GM21619 (cell line): ENCODE results near the gene LRRC56.

Source experiments
- ATAC-seq: cut with Tn5 transposase; IDR thresholded peaks from one replicate; pipeline ENCODE4 v1.9.1; 2021; ENCODE audit not compliant: unreplicated experiment

Gene LRRC56

DNA sequence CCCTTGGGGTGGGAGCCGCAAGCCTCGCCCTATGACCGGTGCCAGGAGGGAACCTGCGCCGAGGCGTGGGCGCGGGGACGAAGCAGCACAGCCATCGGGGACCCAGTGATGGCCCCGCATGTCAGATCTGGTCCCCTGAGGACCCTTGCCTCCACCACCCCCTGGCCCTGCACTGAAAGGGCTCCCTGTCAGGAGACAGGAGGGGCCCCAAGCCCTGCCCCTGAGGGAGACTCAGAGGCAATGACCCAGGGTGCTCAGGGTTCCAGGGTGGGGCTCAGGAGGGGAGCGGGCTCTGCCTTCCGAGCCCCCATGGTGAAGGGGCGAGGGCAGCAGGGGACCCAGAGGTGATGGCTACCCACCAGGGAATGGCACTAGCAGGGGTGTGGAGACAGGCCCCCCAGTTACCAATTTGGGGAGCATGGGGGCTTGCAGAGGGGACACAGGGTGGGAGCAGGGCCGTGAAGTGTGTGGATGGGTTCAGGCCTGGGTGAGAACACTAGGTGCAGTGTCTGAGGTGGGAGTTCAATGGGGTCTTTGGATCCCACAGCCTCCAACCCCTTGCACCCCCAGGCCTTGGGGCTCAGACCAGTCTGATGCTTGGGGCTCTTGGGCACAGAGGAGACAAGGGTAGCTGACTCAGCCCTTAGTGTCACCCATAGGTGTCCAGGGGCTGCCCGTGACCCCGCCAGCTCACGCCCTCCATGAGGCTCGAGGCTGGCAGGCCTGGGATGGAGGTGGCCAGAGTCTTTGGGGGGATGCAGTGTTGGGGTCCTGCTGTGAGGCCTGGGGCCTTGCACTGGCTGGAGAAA is 499 bp downstream of the LRRC56 start:
- ATAC-seq: no peak

DNA sequence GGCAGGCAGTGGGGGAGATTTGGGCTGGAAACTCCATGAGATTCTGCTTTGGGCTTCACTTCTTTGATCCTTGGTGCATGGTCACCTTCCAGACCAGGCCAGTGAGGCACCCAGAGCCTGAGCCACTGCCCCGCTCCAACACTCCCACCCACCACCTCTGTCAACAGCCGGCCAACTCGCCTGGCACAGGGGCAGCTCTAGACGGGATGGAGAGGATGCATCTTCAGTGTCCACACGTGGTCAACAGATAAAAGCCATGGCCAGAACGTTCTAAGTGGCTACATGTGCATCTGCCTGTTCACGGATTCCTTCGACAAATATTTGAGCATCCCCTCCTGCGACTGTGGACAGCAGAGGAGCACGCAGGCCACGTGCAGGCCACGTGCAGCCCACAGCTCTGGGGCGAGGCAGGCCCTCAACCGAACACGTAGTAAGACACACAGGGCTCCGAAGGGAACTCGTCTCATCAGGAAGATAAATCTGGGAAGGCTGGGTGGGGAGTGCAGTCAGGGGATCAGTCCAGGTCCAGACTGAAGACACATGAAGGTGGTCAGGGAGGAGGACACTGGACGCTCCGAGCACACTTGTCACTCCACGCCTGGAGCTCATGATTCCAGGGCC is 1.2 kb downstream of the LRRC56 start:
- ATAC-seq: no peak

DNA sequence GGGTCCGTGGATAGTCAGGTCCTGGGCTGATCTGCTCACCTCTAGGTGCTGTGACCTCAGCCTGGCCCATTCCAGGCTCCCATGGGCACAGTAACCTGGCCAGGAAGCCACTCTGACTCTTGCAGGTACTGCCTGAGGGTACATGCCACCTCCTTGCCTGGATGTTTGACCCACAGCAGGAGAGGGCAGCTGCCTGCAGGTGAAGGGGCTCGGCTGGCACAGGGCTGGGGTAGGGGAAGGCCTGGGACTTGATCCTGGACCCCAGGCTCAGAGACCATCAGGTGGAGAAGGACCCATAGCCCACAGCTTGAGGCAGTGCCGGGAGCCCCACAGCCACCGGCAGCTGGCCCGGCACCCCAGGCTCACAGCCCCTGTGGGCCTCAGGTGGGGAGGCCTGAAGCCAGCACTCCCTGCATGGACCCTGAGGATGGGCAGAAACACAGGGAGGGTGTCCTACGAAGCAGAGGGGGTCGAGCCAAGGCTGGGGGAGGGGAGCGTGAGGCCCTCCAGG is 2.7 kb downstream of the LRRC56 start:
- no peak for ATAC-seq

DNA sequence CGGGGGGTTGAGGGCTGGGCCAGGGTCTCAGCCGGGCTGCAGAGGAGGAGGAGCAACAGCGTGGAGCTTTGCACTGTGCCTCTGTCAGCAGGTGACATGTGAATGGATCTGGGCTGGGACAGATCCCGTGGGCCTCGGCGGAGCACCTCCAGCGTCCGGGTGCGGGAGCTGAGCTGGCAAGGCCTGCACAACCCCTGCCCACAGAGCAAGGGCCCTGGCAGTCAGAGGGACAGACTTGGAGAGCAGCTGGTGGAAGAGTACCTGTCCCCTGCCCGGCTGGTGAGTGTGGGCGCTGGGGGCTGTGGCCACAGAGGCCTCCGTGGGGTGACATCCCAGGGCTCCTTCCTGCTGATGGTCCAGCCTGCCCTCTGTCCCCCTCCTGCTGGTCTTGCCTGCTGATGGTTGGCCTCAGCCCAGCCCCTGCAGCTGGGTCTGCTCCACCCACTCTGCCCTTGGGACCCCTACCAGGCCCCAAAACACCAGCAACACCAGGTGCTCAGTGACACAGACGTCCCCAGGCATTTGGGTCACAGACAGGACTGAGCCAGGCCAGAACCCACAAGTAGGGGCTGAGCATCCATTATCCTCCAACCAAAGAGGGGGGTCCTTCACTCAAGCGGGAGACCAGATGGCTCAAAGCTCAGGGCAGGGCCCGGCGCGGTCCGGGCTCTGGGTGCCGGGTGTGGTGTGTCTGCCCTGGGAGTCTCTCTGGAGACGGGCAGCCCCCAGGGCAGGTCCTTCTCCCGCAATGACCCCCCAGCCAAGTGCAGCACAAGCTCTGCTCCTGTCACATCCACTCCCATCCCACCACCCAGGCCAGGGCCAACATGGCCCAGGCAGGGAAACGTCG is 3.5 kb downstream of the LRRC56 start:
- no peak for ATAC-seq

DNA sequence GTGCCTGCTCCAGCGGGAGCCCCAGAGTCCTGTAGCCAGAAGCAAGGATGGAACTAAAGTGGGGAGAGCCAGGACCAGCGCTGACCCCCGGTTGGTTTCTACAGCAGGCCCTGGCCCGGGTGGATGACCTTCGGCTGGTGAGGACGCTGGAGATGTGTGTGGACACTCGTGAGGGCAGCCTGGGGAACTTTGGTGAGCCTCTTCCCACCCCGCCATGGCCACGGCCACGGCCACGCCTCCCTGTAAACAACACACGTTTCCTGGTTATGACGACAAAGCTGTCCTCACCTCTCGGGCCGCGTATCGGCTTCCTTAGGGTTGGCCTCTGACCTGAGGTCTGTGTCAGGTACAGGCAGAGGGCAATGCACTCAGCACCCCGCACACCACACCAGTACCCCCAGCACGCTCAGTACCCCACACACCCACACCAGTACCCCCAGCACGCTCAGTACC is 4.1 kb downstream of the LRRC56 start:
- no peak for ATAC-seq

DNA sequence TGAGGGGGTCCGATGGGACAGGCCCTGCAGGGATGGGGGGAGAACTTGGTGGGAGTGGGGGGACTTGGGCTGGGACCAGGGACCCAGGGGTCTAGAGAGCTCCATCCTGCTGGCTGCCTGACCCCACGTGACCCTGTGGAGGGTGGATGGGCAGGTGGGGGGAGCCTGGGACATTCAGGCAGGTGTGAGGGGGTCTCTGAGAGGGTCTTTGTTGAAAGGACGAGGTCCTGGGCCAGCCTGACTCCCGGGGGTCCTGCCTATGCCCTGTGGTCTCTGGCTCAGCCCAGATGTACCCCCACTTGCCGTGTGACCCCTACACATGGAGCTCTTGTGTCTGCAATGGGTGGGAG is 7.5 kb downstream of the LRRC56 start:
- ATAC-seq: no peak

DNA sequence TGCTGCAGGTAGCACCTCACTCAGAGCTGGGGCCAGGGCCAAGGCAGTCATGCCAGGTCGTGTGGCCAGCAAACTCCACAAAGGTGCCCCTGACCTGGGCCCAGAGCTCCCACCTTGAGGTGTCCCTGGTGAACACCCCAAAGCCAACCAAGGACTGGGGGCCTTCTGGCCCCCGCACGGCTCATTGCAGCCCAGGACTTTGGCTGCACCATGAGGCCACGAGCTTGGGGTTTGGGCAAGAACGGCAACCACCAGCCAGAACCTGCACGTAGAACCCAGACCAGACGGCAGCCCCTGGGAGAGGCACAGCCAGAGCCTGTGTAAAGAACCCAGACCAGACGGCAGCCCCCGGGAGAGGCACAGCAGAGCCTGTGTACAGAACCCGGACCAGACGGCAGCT is 7.8 kb downstream of the LRRC56 start:
- ATAC-seq: no peak

DNA sequence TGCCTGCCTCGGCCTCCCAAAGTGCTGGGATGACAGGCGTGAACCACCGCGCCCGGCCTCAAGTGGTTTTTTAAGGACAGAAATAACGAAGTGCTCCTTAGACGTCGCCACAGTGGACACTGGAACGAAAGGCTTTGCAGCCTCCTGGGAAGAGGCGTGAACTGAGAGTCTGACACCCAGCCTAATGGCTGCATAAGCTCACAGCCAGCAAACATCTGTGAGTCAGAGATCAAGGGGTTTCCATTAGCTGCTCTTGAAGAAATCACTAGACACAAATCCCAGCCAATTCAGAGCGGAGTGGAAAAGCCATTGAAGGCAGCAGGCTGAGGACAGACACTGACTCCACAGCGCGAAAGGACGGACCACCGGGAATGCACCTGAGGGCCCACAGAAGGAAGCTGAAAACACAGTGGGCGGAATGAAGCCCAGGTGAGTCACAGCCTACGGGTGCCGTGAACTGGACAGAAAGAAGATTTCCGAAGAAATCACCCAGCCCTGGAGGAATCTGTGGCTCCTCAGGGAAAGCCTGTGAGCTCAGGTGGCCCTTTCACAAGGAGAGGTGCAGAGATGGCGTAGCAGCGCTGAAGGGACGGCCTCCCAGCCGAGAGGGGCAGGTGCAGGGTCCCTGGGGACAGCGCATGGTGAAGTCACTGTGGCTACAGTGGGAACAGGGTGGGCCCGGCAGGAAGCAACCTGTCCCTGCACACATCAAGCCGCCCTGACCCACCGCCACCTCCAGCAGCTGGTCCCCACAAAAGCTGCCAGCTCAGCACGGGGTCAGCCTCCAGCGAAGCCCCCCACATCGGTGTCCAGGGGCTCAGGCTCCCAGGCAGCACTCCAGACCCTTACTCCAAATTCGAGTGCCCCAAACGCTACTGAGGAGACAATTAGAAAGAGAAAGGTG is 11.6 kb downstream of the LRRC56 start:
- no peak for ATAC-seq

DNA sequence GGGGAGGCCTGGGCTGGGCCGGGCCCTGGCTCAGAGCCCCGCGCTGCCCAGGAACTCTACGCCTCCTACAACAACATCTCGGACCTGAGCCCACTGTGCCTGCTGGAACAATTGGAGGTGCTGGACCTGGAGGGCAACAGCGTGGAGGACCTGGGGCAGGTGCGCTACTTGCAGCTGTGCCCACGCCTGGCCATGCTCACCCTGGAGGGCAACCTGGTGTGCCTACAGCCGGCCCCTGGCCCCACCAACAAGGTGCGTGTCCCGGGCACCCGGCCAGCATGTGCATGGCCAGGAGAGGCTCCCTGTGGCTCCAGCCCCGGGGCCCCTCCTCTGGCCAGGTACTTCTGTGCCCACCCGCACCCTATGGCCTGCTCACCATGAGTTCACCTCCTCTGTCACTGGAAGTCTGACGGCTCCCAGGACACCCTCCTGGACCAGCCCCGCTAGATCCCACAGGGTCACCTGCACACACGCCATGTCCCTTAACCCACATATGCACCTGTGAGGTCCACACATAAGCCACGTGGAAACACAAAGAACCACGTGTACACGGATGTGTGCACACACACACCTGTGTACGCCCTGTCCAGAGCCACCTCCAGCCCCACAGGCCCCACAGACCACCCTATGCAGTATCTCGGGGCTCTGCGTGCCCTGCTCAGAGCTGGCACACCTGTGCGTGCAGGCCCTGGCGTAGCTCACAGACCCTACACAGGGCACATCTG is 12.9 kb downstream of the LRRC56 start:
- no peak for ATAC-seq

DNA sequence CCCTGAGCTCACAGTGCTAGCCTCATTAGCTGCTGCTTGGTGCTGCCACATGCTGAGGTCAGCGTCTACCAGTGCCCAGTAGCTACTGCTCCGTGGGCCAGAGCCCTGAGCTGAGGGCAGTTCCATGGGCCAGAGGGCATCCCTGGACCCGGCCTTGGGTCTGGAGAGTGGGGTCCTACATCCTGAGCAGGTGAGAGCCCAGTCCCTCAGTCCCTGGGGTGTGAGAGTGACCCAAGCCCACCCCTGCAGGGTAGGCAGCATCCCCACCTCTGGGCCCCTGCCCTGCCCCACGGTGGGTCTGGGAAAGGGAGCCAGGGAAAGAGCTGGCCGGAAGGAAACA is 13.4 kb downstream of the LRRC56 start:
- ATAC-seq: no peak

DNA sequence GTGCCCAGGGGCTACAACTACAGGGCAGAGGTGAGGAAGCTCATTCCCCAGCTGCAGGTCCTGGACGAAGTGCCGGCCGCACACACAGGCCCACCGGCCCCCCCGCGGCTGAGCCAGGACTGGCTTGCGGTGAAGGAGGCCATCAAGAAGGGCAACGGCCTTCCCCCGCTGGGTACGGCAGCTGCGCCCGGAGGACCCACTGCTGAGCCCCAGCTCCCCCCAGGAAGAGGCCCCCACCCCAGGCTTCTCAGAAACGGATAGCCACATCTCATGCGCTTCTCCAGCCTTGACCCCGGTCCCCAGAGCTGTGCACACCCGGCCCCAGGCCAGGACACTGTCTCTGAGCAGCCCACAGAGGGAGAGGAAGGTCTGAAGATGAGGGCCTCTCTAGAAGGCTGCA is 13.8 kb downstream of the LRRC56 start:
- no peak for ATAC-seq

DNA sequence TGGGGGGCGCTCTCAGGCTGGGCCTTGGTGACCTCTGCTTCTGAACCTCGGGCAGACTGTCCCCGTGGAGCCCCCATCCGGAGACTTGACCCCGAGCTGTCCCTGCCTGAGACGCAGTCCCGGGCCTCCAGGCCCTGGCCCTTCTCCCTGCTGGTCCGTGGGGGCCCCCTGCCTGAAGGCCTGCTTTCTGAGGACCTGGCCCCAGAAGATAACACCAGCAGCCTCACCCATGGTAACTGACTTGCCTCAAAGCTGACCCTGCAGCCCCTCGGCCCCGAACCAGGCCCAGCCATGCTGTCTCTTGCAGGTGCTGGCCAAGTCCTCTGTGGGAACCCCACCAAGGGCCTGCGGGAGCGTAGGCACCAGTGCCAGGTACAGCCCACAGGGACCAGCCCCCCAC is 14.3 kb downstream of the LRRC56 start:
- no peak for ATAC-seq

DNA sequence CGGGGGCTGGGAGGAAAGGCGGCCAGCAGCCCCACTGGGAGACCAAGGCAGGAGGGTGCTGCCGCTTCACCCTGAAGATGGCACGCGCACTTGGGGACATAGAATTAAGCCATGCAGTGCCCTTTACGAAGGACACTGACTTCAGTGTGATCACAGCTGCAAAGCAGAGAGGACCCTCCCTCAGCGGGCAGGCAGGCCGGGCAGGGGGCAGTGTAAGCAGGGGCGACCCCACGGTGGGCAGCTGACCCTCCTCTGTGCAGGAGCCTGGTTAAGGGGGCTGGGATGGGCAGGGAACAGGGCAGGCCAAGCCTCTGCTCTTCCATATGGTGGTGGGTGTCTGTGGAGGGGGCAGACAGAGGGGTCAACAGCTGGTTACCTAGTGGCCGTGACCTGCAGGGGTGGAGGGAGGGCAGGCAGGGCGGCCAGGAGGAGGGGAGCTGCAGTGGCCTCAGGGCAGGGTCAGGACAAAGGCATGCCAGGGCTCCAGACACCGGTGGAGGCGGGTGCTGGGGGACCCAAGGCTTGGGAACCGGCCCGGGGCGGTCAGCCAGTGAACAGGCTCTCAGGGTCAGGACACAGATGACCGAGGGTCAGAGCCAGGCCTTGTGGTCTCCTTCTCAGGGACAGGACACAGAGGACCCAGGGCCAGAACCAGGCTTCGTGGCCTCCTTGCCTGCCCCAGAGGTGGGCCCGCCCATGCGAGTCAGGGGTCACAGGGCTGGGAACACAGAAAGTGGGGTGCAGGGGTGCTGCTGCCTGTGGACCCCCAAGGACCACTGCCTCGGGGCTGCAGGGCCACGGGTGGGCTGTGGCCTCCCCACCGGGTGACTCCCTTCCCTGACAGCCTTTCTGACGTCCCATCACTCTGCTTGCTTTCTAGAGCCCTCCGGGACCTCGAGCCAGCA is 16.0 kb downstream of the LRRC56 start:
- no peak for ATAC-seq

DNA sequence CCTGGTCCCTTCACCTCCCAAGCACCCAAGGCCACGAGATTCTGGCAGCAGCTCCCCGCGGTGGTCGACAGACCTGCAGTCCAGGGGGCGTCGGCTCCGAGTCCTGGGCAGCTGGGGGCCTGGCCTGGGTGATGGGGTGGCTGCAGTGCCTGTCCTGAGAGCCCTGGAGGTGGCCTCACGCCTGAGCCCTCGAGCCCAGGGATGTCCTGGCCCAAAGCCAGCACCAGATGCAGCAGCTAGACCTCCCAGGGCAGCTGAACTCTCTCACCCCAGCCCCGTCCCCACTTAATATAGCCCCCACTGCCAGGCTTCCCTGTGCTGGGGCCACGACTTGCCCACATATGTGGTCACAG is 16.6 kb downstream of the LRRC56 start:
- no peak for ATAC-seq

DNA sequence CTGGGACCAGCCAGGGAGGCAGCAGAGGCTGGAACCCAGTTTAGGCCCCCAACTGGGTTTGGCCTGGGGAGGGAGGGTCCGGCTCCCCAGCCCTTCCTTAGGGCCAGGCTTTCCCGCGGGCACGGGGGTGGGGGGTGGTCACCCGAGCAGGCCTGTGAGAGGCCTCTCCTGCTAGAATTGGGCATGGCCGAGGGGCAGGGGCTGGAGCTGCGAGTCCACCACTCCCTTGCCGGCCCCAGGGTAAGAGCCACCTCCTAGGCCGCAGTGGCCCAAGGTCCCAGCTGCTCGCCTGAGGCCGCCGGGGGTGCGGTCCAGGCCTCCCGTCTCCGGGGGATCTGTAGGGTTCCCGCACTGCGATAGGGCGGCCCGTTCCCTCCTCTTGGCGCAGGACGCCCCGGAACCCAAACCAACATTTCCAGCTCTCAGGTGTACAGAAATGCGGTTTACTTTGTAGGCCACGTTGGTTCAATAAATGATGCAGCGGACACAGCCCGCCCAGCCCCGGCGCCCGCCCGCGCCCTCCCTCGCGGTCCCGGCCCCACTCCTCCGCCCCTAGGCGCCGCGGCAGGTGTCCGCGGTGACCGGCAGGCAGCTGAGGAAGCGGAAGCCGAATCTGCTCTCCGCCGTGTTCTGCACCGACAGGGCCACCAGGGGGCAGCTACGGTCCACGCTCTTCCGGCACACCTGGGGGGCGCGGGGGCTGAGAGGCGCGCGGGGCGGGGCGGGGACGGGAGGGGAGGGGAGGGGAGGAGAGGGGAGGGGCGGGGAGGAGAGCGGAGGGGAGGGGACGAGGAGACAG is 17.3 kb downstream of the LRRC56 start:
- peak; percentile 47 for ATAC-seq

DNA sequence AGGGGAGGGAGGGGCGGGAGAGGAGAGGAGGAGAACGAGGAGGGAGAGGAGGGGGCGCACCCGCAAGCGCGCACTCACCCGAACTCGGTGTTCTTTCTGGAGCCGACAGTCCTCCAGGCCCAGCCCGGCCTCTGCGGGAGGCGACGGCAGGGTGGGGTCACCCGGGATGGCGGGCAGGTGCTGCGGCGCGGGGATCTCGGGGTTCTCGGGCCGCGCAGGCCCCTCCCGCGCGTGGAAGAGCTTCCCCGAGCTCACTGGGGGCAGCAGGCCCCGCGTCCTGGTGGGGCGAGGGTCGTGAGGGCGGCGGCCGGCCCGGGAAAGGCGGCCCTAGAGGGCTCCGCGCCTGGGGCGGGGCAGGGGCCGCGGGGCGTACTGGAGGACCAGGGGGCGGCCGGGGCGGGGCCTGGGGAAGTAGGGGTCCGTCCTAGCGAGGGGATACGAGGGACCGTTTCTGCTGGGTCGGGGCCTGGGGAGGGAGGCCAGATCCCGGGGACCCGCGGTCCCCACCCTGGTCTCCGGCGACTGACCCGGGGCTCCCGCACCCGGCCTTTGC is 18.0 kb downstream of the LRRC56 start:
- no peak for ATAC-seq

DNA sequence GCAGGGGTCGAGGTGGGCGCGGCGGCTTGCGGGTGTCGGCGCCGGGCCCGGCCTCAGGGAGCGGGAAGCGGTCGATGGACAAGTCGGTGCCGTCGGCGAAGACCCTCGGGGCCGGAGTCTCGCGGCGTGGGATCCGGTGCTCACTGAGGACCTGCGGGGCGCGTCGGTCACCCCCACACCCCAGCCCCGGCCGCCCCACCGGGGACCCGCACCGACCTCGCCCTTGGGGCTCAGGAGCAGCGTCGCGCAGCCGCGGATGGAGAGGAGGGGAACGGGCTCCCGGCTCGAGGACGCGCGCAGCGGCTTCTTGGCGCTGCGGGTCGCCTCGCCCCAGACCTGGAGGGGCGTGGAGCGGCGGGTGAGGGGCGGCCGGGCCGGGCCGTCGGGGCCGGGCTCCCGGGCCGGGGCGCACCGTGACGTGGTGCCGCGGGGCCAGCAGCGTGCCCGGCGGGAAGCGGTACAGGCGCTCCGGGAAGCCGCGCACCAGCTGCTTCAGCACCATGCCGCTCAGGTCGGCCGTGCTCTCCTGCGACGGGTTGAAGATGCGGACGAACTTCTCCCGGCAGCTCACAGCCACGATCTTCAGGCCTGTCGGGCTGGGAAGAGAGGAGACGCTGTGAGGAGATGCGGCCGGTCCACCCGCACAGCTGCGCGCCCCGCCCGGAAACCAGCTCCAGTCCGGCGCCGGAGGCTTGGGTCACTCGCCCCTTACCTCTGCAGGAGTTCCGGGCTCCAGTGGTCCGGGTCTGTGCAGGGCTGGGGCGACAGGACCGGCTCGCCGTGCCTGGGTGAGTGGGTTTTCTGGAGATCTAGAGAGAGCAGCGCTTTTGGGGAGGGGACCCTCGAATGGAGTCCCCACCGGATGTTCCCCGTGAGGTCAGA is 18.7 kb downstream of the LRRC56 start:
- ATAC-seq: no peak
